Stimulated activated CD8-positive, alpha-beta memory T cell treated with anti-CD3 and anti-CD28 coated beads, Interleukin-15, amount 100 ng/mL, for 4 hours (primary cell): Measurements from ENCODE around the gene TMEM218.
"Not testable (repeated sequence)": the region's sequence is repeated elsewhere in the genome, so short reads cannot be mapped to it uniquely, and the experiment has no call there.

Source experiments
- DNase-seq, 2 donors: peaks; one replicate each; pipeline ENCODE4 v3.0.0-alpha.2; 2020; ENCODE audit warnings: low read depth in 2 of 2

Gene TMEM218

DNA sequence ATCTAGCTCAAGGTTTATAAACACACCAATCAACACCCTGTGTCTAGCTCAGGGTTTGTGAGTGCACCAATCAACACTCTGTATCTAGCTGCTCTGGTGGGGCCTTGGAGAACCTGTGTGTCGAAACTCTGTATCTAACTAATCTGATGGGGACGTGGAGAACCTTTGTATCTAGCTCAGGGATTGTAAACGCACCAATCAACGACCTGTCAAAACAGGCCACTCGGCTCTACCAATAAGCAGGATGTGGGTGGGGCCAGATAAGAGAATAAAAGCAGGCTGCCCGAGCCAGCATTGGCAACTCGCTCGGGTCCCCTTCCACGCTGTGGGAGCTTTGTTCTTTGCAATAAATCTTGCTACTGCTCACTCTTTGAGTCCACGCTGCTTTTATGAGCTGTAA, 21.3 kb downstream of the TMEM218 start:
- DNase-seq, result not testable (repeated sequence)

DNA sequence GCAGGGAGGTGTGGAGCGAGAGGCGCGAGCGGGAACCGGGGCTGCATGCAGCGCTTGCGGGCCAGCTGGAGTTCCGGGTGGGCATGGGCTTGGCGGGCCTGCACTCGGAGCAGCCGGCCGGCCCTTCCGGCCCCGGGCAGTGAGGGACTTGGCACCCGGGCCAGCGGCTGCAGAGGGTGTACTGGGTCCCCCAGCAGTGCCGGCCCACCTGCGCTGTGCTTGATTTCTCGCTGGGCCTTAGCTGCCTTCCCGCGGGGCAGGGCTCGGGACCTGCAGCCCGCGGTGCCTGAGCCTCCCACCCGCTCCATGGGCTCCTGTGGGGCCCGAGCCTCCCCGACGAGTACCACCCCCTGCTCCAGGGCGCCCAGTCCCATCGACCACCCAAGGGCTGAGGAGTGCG, 21.9 kb downstream of the TMEM218 start:
- DNase-seq, result not testable (repeated sequence)

DNA sequence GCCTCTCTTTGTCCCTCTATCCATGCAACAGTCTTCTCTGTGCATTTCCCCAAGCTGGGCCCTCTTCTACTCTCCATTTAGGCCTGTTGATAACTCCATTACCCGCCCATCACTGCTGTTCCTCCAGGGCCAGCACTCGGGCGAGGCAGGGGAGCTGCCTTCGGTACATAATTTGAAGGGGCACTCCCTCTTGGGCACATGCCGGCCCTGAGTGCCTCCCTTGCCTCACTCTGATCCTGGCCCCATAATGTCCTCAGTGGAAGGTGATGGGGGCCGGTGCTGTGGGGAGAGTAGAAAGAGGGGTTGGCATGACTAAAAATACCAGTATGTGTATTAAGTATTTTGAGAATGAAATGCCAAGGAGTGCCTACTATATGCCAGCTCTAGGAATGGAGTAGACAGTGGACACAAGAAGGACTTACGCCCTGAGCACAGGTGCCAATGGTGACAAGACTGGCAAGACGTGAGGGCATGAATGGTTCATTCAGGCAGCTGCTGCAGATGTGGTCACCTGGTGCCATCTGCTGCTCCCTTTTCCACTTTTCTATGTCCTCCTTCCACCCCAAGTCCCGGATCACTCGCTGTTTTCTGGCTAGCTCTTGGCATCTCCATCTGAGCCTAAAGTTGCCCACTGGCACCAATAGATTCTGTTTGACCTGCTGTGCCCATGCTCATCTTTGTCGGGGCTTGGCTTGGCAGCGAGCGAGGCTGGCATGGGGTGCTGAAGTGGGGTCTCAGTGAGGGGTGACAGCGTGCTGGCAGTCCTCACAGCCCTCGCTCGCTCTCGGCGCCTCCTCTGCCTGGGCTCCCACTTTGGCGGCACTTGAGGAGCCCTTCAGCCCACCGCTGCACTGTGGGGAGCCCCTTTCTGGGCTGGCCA, 22.6 kb downstream of the TMEM218 start:
- no peak for DNase-seq

DNA sequence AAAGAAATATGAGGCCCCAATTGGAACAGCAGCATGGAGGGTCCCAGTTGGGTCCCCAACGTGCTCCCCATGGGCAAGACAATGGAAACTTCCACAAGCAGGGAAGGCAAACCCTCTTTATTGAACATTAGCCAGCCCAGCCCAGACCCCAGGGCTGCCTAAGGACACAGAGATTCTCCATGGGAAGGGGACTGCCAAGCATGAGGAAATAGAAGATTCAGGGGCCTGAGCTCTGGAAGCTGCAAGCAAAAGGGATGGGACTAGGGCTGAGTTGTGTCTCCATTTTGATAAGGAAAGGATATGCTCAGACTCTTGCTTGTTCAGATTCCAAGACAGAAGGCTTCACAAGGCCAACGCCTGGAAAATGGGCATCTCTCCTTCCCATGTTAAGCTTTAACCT, 23.3 kb downstream of the TMEM218 start:
- no peak for DNase-seq

DNA sequence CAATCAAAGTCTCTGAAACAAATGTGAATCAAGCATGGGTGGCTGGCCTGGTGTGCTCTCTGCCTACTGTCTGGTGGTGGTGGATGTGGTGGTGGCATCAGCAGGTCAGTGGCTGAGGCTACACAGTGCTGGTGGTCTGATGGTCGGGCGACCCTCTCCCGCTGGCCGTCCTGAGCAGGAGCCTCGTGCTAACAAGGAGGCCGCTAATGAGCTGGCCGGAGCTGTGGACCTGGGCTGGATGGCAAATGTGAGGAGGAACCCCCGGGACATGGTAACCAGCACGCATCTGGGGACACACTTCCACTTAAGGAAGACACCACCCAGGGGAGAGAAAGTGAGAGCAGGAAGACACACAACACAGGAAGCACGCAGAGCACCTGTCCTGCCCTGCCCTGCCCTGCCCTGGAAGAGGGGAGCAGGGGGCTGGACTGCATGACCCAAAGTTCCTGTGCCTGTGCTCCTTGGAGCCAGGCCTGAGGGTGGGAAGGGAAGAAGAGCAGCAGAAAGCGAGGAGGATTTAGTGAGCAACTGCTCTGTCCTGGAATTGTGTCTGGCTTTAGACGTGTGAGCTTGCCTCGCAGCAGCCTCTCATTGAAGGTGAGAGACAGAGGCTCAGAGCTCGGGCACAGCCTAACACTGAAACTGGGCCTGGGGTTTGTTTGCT, 24.7 kb downstream of the TMEM218 start:
- DNase-seq, result no peak

DNA sequence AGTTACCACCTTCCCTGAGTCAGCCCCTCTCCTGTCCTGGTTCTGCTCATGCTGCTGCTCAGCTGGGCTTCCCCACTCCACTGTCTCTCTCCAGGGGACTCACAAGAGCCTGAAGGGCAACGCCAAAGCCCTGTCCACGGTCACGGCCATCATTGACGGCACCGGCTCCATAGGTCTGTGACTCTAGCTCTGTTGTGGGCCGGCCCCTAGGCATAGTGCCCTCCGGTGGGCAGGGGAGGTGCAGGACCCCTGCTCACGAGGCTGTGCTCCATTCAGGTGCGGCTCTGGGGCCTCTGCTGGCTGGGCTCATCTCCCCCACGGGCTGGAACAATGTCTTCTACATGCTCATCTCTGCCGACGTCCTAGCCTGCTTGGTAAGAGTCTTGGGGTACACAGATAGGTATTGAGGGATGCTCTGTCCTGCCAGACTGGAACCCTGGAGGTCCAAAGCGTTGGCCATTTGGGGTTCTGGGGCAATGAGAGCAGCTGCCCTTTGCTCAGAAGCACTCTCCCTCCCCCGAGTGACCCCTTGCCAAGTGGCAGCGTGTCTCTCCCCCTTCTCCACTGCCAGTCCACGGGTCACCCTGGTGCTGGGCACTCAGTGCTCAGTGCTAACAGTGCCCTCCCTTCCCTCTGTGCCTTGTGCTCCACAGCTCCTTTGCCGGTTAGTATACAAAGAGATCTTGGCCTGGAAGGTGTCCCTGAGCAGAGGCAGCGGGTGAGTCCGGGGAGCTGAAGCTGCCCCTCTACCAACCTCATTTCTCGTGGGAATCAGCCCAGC, 25.9 kb downstream of the TMEM218 start:
- DNase-seq, result no peak

DNA sequence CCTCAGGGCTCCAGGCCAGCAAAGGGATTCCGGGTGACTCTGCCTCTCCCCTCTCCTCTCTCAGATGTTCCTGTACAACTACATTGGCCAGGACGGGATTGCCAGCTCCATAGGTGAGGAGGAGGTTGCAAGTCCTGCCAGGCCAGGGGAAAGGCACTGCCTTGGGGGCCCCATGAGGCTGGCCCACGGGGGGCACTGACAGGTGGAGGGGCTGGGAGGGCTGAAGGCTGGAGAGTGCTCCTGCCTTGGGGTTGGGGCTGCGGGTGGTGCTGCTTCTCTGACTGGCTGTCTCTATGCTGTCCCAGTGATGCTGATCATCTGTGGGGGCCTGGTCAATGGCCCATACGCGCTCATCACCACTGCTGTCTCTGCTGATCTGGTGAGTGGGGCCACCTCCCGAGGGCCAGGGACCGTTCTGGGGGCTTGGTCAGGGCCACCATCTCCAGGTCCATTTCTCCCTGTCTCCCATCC, 26.6 kb downstream of the TMEM218 start:
- DNase-seq, result no peak

DNA sequence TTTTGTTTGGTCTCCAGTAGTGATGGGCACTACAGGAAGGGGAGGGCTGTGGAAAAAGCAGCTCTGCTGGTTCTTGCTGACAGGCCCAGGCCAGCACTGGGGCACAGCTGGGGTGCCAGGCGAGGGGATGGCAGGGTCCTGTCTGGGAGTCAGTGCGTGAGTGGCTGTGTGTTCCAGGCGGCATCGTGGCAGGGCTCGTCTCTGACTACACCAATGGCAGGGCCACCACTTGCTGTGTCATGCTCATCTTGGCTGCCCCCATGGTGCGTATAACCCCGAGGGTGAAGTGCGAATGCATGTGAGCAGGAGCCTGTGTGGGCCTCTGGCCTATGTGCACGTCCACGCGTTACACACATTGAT, 27.4 kb downstream of the TMEM218 start:
- no peak for DNase-seq

DNA sequence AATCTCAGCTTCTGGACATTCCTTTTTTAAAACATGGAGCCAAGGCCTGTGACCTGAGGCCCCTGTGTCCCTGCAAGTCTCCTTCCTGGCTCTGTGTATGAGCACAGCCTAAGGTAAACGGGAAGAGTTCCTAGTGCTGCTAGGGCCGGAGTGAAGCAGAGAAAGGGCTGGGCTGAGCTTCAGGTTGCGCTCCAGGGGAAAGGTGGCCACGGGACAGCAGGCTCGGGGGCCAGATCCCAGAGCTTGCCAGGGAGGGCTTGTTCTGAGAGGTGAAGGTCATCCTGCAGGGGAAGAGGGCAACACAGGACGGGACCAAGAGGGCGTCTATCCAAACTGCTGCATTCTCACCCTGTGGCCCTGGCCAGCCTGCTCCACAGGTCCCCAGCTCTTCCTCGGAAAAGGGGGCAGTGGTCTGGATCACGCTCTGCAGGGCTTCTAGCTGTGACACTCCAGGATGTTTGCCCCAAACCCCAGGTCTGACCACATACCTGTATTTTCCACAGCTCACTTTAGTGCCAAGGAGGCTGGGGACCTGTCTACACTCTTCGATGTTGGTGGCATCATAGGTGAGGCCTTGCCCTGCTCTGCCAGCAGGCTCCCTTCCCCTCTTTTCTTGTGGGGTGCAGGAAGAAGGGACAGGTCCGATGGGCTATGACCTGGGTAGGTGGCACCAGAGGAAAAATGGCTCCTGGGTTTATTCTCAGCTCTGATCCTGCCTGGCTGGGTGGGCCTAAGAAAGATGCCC, 27.9 kb downstream of the TMEM218 start:
- DNase-seq, result no peak

DNA sequence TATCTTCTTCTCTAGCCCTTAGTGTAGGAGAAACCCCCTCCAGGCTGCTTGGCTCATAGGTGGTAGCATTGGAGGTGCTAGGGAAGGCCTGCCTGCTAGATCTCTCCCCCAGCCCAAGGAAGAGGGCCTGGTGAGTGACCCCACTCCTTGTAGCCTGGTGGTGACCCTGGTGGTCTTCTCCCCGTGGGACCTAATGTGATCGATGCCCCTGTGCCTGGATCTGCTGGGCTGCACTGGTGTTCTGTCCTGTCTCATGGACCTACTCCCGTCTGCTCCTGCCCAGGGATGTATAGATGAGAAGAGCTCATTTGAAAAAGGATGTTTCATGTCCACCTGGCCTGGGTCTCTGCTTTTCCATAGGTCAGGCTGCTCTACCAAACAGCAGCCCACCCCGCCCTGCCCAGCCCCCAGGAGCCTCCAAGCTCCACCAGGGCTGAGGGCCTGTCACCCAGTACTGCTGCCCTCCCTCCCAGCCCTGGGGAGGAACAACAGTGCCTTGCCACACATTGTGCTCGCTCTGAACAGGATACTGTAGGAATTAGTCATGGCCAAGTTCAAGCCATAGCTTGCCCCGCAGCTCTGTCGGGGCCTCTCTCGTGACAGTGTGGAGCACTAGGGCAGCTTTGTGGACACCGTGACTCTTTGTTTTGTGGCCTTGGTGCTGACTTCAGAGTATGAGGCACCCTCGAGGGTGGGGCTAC, 28.7 kb downstream of the TMEM218 start:
- no peak for DNase-seq

DNA sequence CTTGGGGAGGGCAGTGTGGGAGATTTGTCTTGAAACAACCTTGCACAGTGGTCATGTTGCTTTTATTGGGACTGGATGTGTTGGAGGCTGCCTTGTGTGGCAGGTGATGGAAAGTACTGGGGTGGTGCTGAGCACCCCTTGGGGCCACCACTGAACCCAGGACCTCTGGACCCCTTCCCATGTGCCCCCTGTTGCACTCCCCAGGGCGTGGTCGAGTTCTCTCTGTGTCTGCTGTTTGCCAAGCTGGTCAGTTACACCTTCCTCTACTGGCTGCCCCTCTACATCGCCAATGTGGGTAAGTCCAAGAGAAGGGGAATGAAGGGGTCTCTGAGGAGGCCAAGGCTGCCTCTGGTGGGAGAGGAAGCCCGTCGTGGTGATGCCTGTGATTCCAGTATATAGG, 29.4 kb downstream of the TMEM218 start:
- DNase-seq, result no peak

DNA sequence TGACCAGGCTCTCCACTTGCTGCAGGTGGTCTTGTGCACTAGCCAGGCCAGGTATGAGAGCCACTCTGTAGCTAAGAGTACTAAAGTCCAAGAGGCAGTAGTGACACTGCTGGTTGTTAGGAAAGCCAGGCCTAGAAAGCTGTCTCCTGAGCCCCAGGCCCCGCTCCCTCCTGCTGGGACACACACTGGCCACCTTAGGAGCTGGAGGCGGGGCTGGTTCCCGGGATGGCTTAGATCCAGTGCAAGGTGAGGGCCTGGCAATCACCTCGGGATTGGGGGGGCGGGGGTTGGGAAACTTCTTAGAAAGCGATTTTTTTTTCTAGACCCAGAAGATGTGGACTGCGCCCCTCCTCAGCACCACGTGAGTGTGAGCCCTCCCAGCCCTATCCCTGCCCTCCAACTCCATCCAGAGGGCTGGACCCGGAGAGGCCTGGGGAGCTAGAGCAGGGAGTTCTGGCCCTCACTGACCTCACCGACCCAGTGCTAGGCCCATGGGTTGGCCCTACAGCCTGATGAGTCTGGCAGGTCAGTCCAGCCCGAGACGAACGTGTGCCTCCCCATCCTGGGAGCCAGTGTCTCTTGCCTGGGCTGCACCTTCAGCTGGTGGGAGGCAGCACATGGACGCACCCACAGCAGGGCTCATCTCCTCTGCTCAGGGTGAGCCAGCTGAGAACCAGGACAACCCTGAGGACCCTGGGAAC, 30.2 kb downstream of the TMEM218 start:
- DNase-seq, result no peak

DNA sequence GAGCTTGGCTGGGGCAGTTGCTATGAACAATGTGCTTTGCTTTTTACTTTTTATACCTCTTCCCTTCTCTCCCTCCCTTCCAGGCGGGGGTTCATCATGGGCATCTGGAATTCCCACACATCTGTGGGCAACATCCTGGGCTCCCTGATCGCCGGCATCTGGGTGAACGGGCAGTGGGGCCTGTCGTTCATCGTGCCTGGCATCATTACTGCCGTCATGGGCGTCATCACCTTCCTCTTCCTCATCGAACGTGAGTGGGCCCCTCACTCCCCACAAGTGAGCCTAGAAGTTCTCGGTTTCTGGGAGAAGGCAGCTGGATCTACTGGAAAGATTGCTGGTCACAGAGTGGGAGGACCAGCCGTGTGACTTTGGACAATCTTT, 30.9 kb downstream of the TMEM218 start:
- DNase-seq, result no peak

DNA sequence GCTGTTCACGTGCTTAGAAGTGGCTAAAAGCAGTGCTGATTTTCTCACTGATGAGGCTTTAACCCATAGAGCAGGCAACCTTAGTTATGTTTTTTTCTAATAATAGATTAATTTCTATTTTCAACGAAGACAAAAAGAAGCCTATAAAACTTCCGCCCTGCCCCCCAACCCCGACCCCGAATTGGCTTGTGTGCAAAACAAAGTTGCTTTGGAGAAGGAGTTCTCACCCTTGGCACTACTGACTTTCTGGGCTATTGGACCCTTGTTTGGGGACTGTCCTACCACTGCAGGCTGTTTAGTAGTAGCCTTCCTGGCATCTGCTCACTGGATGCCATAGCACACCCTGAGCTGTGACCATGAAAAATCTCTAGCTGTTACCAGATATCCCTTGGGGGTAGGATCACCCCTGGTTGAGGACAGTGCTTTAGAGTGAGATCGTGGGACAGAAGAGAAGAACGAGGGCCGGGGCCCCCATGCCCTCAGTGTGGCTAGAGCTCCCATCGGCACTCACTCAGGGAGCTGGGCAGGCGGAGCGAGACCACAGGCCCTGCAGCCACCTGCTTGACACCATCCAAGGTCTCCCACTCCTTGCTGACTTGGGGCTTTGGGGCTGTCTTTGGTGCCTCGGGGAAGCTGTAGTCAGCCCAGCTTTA, 31.4 kb downstream of the TMEM218 start:
- no peak for DNase-seq

DNA sequence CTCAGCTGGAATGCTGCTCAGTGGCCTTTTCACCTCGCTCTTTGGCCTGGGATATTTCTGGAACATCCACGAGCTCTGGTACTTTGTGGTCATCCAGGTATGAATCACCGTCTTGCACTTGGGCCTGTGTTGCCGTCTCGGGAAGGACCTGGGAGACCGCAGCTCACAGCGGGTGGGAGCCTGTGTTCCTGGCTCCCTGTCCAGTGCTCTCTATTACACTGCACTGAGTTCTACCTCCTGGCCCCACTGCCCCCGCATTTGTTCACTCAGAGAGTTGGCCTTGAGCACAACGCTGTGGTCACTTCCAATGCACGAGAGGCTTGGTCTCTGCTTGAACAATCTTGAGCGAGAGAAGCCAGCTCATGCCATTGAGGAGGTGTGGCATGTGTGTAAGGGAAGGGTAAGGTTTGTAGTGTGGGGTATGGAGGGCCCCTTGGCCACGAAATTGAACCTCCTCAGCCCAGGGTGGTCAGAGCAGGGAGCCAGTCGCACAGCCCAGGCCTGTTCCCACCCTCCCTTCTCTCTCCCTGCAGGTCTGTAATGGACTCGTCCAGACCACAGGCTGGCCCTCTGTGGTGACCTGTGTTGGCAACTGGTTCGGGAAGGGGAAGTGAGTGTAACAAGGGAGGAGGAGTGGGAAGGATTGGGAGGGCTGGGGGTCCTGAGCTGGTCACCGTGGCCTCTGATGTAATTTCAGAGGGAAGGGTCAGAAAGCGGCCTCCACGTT, 32.1 kb downstream of the TMEM218 start:
- no peak for DNase-seq

DNA sequence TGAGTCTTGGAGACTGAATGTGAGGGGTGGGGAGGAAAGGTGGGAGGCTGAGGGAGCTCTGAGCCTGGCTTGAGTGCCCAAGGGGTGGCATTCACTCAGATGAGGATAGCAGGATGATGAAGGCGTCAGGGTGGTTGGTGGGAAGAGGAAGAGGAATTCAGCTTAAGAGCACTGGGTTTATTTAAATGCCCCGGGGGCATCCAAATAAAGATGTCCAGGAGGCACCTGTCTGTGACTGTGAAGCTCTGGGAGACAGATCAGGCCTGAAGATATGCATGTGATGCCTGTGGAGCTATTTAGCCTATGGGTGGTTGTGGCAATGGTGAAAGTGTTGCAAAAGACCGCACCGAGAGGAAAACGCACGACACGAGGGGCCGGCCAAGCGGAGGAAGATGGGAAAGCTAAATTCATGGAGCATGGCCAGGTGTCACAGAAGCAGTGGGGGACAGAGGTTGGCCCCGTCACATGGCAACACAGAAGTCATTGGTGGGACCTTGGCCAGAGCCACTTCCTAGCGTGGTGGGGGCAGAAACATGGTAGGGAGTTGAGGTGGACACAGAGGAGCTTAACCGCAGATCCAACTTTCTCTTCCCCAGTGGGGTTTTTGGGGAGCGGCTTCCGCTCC, 32.8 kb downstream of the TMEM218 start:
- no peak for DNase-seq

DNA sequence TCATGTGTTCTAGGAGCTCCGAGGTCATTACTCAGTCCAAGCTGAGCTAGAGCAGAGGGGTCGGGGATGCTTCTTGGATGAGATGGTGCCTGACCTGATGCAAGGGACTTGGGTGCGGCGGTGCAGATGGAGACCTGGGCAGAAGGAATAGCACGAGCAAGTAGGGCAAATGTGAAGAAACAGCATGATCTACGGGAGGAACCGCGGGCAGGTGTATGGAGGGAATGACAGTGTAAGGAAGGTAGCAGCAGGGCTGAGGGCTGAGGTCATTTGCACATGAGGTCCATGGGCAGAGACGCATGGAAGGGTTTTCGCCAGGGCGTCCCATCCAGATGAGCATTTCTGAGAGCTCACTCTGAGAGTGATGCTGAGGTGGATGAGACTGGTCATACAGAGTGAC, 33.4 kb downstream of the TMEM218 start:
- no peak for DNase-seq

DNA sequence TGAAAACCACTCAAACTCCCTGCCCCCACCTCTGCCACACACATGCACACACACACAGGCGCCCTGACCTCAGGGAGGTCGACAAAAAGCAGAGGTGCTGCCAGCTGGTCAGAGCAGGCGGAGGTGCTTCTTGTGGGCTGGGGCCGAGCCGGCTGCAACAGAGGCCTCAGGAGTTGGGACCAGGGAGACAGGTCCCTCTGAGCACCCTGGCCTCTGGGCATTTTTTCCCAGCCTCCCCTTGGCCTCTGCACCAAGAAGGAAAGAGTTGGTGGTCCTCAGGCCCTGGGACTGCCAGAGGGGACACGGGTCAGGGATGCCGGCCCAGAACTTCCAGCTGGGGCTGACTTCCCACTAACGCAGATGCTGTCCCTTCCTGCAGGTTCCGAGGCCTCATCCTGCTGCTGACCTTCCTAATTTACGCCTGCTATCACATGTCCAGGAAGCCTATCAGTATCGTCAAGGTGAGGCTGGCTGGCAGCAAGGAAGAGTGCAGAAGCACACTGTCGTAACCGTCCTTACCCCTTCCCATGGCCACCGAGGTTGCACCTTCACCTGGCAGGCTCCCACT, 35.0 kb downstream of the TMEM218 start:
- no peak for DNase-seq

DNA sequence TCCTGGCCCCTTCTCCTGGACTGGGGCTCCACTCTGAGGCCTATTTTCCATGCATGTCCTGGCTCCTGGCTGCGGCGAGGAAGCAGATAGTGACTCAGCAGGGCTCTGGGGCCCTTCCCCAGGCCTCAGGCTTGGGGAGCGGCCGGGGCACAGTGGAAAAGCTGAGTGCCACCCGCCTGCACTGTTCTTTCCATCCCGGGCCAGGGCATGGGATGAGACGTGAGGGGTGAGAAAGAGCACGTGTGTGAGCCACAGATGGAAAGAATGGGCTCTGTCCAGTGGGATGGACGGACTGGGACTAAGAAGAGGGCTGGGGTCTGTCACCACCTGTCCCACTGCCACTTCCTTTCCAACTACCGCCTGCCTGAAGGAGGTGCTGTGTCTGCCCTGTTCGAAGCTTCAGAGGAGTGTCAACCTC, 35.5 kb downstream of the TMEM218 start:
- no peak for DNase-seq
